Measurements from ENCODE around the gene MTUS2. TPM values are rescaled to one million over a fixed set of nuclear protein-coding genes. Genes with fewer than 3 reads are reported as not detected.
A peak's percentile ranks its signal among the peaks of the same experiment; 100 is the strongest.

The MTUS2 gene
- total RNA-seq, 1 donor from 2014 or later: 0.90 TPM

- H3K27me3 Mint-ChIP-seq (ENCODE audit: unreplicated experiment): peaks cover 2% of the 10 kb centered on the region
- no peak overlapping the region for H3K4me3 Mint-ChIP-seq (ENCODE audit: unreplicated experiment)
- H3K36me3 Mint-ChIP-seq (ENCODE audit: low read depth, unreplicated experiment): no peaks in the 10 kb centered on the region
- H3K4me1 Mint-ChIP-seq (ENCODE audit: unreplicated experiment): peaks cover 7% of the 10 kb centered on the region
- no peak overlapping the region for H3K27ac Mint-ChIP-seq (ENCODE audit: unreplicated experiment)
- no peak for DNase-seq (ENCODE audit: low spot score)
- no peaks in the 10 kb centered on the region for H3K9me3 Mint-ChIP-seq (ENCODE audit: unreplicated experiment)
- no peak for TF ChIP-seq CTCF (IDR thresholded peaks at IDR 0.05; ENCODE audit: unreplicated experiment)
These were observed 601.9 kb downstream of the MTUS2 start for GRCh38 chr13:29422015-29422414.

GRCh38 chr13:29423050-29423449 lies 602.9 kb downstream of the MTUS2 start:
- no peak for DNase-seq (ENCODE audit: low spot score)
- no peaks in the 10 kb centered on the region for H3K9me3 Mint-ChIP-seq (ENCODE audit: unreplicated experiment)
- H3K4me3 Mint-ChIP-seq (ENCODE audit: unreplicated experiment): peak overlapping the region; percentile 4
- no peak overlapping the region for H3K27ac Mint-ChIP-seq (ENCODE audit: unreplicated experiment)
- no peak for TF ChIP-seq CTCF (IDR thresholded peaks at IDR 0.05; ENCODE audit: unreplicated experiment)
- H3K27me3 Mint-ChIP-seq (ENCODE audit: unreplicated experiment): peaks cover 2% of the 10 kb centered on the region
- H3K4me1 Mint-ChIP-seq (ENCODE audit: unreplicated experiment): peaks cover 7% of the 10 kb centered on the region
- H3K36me3 Mint-ChIP-seq (ENCODE audit: low read depth, unreplicated experiment): no peaks in the 10 kb centered on the region

- Mint-ChIP-seq H3K4me3 (ENCODE audit: unreplicated experiment) (no peak overlapping the region), H3K27me3 (ENCODE audit: unreplicated experiment) (no peaks in the 10 kb centered on the region)
- TF ChIP-seq CTCF (IDR thresholded peaks at IDR 0.05; ENCODE audit: unreplicated experiment): no peak
These were observed 607.8 kb downstream of the MTUS2 start for GRCh38 chr13:29427937-29428309.

DNA sequence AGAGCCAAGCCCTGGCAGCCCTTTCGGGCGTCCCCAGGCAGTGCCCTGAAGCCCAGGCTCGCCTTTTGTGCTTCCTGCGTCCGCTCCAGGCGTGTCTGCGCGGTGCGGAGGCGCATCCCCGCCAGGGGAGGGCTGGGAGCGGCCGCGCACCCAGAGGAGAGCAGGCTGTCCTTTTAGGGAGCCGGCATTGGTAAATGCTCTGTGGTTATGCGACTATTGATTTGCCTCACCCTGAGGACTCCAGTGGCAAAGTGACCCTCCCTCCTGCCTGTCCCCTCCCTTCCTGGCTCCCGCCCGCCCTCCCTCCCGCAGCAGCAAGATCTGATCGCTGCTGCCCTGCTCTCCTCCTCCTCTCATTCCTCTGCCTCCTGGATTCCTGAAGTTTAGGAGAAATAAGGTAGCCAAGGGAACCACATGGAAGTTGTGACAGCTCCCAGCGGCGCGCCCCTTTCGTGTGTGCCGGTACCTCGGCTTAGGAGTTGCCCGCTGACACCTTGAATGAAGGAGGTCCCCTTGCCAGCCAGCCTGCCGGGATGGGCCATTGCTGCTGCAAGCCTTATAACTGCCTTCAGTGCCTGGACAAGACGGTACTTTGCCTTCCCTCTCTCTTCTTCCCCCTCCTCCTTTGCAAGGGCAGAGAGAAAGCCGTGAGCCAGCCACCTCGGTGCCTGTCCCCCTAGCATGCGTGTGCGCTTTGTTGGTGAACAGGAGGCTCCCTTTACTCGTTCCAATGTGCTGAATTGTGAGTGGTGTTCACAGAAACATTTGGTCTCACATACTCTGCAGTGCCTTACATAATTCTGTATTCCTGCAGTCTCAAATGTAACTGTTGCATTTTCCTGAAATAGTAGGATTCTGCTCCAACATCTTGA lies 608.4 kb downstream of the MTUS2 start:
- no peaks in the 10 kb centered on the region for H3K27me3 Mint-ChIP-seq (ENCODE audit: unreplicated experiment)
- no peak for TF ChIP-seq CTCF (IDR thresholded peaks at IDR 0.05; ENCODE audit: unreplicated experiment)
- peak; percentile 39 for DNase-seq (ENCODE audit: low spot score)
- H3K4me1 Mint-ChIP-seq (ENCODE audit: unreplicated experiment): peaks cover 5% of the 10 kb centered on the region
- no peak overlapping the region for H3K27ac Mint-ChIP-seq (ENCODE audit: unreplicated experiment)
- no peaks in the 10 kb centered on the region for H3K36me3 Mint-ChIP-seq (ENCODE audit: low read depth, unreplicated experiment)
- peak overlapping the region; percentile 84 for H3K4me3 Mint-ChIP-seq (ENCODE audit: unreplicated experiment)
- no peaks in the 10 kb centered on the region for H3K9me3 Mint-ChIP-seq (ENCODE audit: unreplicated experiment)

More at GRCh38 chr13:29427937-29428309, 607.8 kb downstream of the MTUS2 start:
- Mint-ChIP-seq H3K9me3 (ENCODE audit: unreplicated experiment) (no peaks in the 10 kb centered on the region), H3K27ac (ENCODE audit: unreplicated experiment) (no peak overlapping the region), H3K4me1 (ENCODE audit: unreplicated experiment) (peaks cover 10% of the 10 kb centered on the region), H3K36me3 (ENCODE audit: low read depth, unreplicated experiment) (no peaks in the 10 kb centered on the region)
- DNase-seq (ENCODE audit: low spot score): no peak

DNA sequence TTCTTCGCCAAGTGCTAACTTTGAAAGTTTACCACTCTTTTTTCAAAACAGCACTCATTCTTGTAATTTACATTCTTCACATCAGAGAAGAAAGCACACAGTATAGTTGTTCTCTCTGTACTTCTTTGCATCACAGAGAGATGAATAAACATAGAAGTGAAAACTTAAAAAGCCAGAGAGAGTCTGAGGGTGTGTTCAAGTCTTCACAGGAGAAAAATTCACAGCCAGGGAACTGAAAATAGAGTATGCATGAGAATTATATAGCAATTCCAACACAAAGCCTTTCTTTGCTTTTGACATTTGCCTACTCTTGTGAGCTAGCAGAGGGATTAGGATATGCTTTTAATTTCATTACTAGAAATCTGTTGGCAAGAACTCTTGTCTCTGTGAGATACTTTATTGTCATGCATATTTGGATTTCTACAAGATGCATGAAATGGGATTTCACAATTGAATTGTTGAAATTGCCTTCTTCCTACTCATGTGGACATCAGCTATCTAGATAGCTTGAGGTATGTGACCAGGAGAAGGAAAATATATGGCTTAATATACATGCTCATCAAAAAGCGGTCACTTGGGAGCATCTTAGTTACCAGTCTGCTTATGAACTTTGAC lies 609.3 kb downstream of the MTUS2 start:
- Mint-ChIP-seq H3K27ac (ENCODE audit: unreplicated experiment) (no peak overlapping the region), H3K4me3 (ENCODE audit: unreplicated experiment) (no peak overlapping the region), H3K36me3 (ENCODE audit: low read depth, unreplicated experiment) (no peaks in the 10 kb centered on the region), H3K9me3 (ENCODE audit: unreplicated experiment) (no peaks in the 10 kb centered on the region), H3K27me3 (ENCODE audit: unreplicated experiment) (no peaks in the 10 kb centered on the region), H3K4me1 (ENCODE audit: unreplicated experiment) (peaks cover 5% of the 10 kb centered on the region)
- DNase-seq (ENCODE audit: low spot score): no peak
- no peak for TF ChIP-seq CTCF (IDR thresholded peaks at IDR 0.05; ENCODE audit: unreplicated experiment)
